SK-N-SH (cell line): ENCODE results near the gene TTC39B. TPM values are rescaled to one million over a fixed set of nuclear protein-coding genes. Genes with fewer than 3 reads are reported as not detected.
A peak's percentile ranks its signal among the peaks of the same experiment; 100 is the strongest.

Experiments used
- CTCF ChIA-PET: fragments of 300-600, 350-600 bp; formaldehyde crosslinking; extraction: SDS; loops from one replicate; lab custom pipeline; 2021; lab: Yijun Ruan, JAX
- POLR2A ChIA-PET: fragments of 350-600 bp; sonication (Branson Sonifier 250); formaldehyde crosslinking; extraction: SDS; loops from one replicate; lab custom pipeline; 2020; ENCODE audit warnings: antibody characterized with exemption, inconsistent platforms; lab: Yijun Ruan, JAX
- DNase-seq: peaks from one replicate; pipeline ENCODE4 v3.0.0; 2012
- H2AFZ ChIP-seq: fragments of 200-600 bp; sonication (generic); 2 replicates; pipeline ENCODE4 v1.8.1; 2016; ENCODE audit warnings: antibody characterized with exemption, mild to moderate bottlenecking, low read depth
- H3F3A ChIP-seq: fragments of 200-600 bp; sonication (generic); replicated peaks from 2 replicates; pipeline ENCODE3; 2016; ENCODE audit warnings: antibody characterized with exemption, mild to moderate bottlenecking; ENCODE audit not compliant: insufficient read depth
- H3K27ac ChIP-seq, 2 experiments: fragments of 200-500 bp in 1 of 2; fragments of 200-600 bp in 1 of 2; sonication (Bioruptor generic) in 1 of 2; sonication (generic), shearing (Covaris generic) in 1 of 2; 2 replicates each; pipeline versions ENCODE4 v1.5.1 to v1.6.1; 2014 to 2016; ENCODE audit warnings: low read depth in 2 of 2, inconsistent platforms in 1 of 2, low read length in 1 of 2, mild to moderate bottlenecking in 1 of 2, mixed read lengths in 1 of 2
- H3K27me3 ChIP-seq: fragments of 200-600 bp; sonication (generic), shearing (Covaris generic); 2 replicates; pipeline ENCODE4 v1.6.1; 2016; ENCODE audit warnings: mixed run types; ENCODE audit not compliant: insufficient read depth
- H3K36me3 ChIP-seq, 2 experiments: fragments of 200-500 bp in 1 of 2; fragments of 200-600 bp in 1 of 2; sonication (Bioruptor generic) in 1 of 2; sonication (generic) in 1 of 2; replicated peaks in 1 of 2; 2 replicates each; pipeline versions ENCODE3 to v1.5.1; 2014 to 2016; ENCODE audit warnings: low read length in 1 of 2, mild to moderate bottlenecking in 1 of 2; ENCODE audit not compliant: insufficient read depth in 2 of 2, control insufficient read depth in 1 of 2
- H3K4me1 ChIP-seq, 2 experiments: fragments of 200-500 bp in 1 of 2; fragments of 200-600 bp in 1 of 2; sonication (Bioruptor generic) in 1 of 2; sonication (generic), shearing (Covaris generic) in 1 of 2; 2 replicates each; pipeline versions ENCODE4 v1.5.1 to v1.6.1; 2014 to 2016; ENCODE audit warnings: low read depth in 1 of 2, low read length in 1 of 2, mixed run types in 1 of 2; ENCODE audit not compliant: insufficient read depth in 2 of 2, control insufficient read depth in 1 of 2
- H3K4me2 ChIP-seq: fragments of 200-600 bp; sonication (generic), shearing (Covaris generic); 2 replicates; pipeline ENCODE4 v1.6.1; 2017; ENCODE audit warnings: mixed run types
- H3K4me3 ChIP-seq, 2 experiments: fragments of 200-500 bp in 1 of 2; fragments of 200-600 bp in 1 of 2; sonication (Bioruptor generic) in 1 of 2; sonication (generic), shearing (Covaris generic) in 1 of 2; 2 replicates each; pipeline versions ENCODE4 v1.5.1 to v1.8.1; 2014 to 2016; ENCODE audit warnings: low read depth in 2 of 2, inconsistent platforms in 1 of 2, low read length in 1 of 2, mild to moderate bottlenecking in 1 of 2, mixed read lengths in 1 of 2, moderate library complexity in 1 of 2
- H3K79me2 ChIP-seq: fragments of 200-600 bp; sonication (generic); 2 replicates; pipeline ENCODE4 v1.8.1; 2017; ENCODE audit warnings: mild to moderate bottlenecking; ENCODE audit not compliant: insufficient read depth
- H3K9ac ChIP-seq: fragments of 200-600 bp; sonication (generic); 2 replicates; pipeline ENCODE4 v1.6.1; 2017; ENCODE audit warnings: mixed run types
- H3K9me2 ChIP-seq: fragments of 200-600 bp; sonication (generic); 2 replicates; pipeline ENCODE4 v1.6.1; 2017; ENCODE audit warnings: mixed run types
- H3K9me3 ChIP-seq: fragments of 200-600 bp; sonication (generic); 2 replicates; pipeline ENCODE4 v1.6.1; 2017; ENCODE audit warnings: mixed run types, mild to moderate bottlenecking, moderate library complexity
- H4K20me1 ChIP-seq: fragments of 200-600 bp; sonication (generic); 2 replicates; pipeline ENCODE4 v1.6.1; 2017; ENCODE audit warnings: mild to moderate bottlenecking, mixed run types; ENCODE audit not compliant: insufficient read depth
- ELF1 ChIP-seq: IDR thresholded peaks from 2 replicates; pipeline ENCODE4 v1.4.0; 2012
- EP300 ChIP-seq, 2 experiments: IDR thresholded peaks; 2 replicates each; pipeline versions ENCODE4 v1.4.0 to v1.6.1; 2012; ENCODE audit warnings: borderline replicate concordance in 1 of 2, low read depth in 1 of 2, low read length in 1 of 2
- GABPA ChIP-seq: IDR thresholded peaks from 2 replicates; pipeline ENCODE4 v1.4.0; 2012; ENCODE audit warnings: low read depth, mild to moderate bottlenecking
- MEF2A ChIP-seq: IDR thresholded peaks from 2 replicates; pipeline ENCODE4 v1.4.0; 2012; ENCODE audit warnings: low read depth, borderline replicate concordance
- NFIC ChIP-seq: IDR thresholded peaks from 2 replicates; pipeline ENCODE4 v1.4.0; 2012; ENCODE audit warnings: borderline replicate concordance
- RCOR1 ChIP-seq: fragments of 150-350 bp; IDR thresholded peaks from 2 replicates; pipeline ENCODE4 v1.6.1; 2017; ENCODE audit warnings: antibody characterized with exemption, low read length
- RXRA ChIP-seq: IDR thresholded peaks from 2 replicates; pipeline ENCODE4 v1.4.0; 2012; ENCODE audit warnings: low read depth, mild to moderate bottlenecking, borderline replicate concordance
- SIN3A ChIP-seq: IDR thresholded peaks from 2 replicates; pipeline ENCODE4 v1.6.1; 2012; ENCODE audit warnings: low read depth, mild to moderate bottlenecking, low read length, moderate library complexity, borderline replicate concordance
- TAF1 ChIP-seq: IDR thresholded peaks from 2 replicates; pipeline ENCODE4 v1.6.1; 2012; ENCODE audit warnings: low read depth, mild to moderate bottlenecking, low read length, moderate library complexity, borderline replicate concordance
- TCF12 ChIP-seq: IDR thresholded peaks from 2 replicates; pipeline ENCODE4 v1.4.0; 2012
- WGBS: methylation state at CpG from one replicate; pipeline ENCODE4 v1.1.6; 2017; ENCODE audit warnings: low lambda C conversion rate; 5-methylcytosine and 5-hydroxymethylcytosine counted together
- polyA plus RNA-seq, 3 experiments: library from polyadenylated mRNA; depleted of rRNA; stranded (reverse); fragments of >200 nt; gene quantifications; 2 replicates each; pipeline ENCODE4 v1.2.3, GENCODE V29; 2012
- TF ChIP-seq, protein P1 (sequence below): IDR thresholded peaks from 2 replicates; pipeline ENCODE4 v1.4.0; 2012; ENCODE audit warnings: low read depth, borderline replicate concordance
- TF ChIP-seq, protein P2 (sequence below): IDR thresholded peaks from 2 replicates; pipeline ENCODE4 v1.6.1; 2012; ENCODE audit warnings: mild to moderate bottlenecking, low read depth, low read length, moderate library complexity
- TF ChIP-seq, protein P3 (sequence below): IDR thresholded peaks from 2 replicates; pipeline ENCODE4 v1.4.0; 2012; ENCODE audit warnings: low read depth, borderline replicate concordance
- TF ChIP-seq, protein P4 (sequence below): IDR thresholded peaks from 2 replicates; pipeline ENCODE4; 2012
- TF ChIP-seq, protein P5 (sequence below): fragments of 150-350 bp; IDR thresholded peaks from 2 replicates; pipeline ENCODE4 v1.6.1; 2017; ENCODE audit warnings: antibody characterized with exemption, low read length, low read depth, borderline replicate concordance

The TTC39B gene
- polyA plus RNA-seq, 1 of the 3 experiments (the other 2 are of a cell fraction), result 0.54 TPM

DNA sequence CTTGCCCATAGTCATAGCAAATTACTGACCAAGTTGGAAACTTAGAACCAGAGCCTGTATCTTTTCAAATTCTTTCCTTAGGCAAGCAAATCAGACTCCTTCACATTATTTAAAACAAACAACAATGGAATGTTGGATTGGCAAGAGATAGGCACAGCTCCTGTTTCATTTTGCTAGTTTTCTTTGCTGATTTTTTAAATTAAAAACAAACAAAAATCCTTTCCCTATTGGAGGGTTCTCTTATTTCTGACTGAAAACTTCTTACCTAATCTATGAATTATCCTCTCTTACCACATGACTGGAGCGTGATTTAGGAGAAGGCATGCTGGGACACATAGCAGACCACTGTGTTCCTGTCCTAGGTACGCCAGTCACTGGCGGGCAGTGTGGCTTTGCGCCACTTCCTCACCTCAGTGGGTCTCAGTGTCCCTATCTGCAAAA is 63.0 kb downstream of the TTC39B start:
- ChIA-PET CTCF (no interaction called here), POLR2A (no interaction called here)
- no peaks in the 10 kb centered on the region for H3F3A ChIP-seq
- H3K4me2 ChIP-seq, result no peak overlapping the region
- whole genome bisulfite sequencing, result 95% methylated on average over 4 of the region's 4 CpGs
- H3K4me3 ChIP-seq, result no peak overlapping the region
- H3K79me2 ChIP-seq, result no peaks in the 10 kb centered on the region
- no peaks in the 10 kb centered on the region for H3K36me3 ChIP-seq
- no peak for TF ChIP-seq RCOR1
- TF ChIP-seq, protein P1, sequence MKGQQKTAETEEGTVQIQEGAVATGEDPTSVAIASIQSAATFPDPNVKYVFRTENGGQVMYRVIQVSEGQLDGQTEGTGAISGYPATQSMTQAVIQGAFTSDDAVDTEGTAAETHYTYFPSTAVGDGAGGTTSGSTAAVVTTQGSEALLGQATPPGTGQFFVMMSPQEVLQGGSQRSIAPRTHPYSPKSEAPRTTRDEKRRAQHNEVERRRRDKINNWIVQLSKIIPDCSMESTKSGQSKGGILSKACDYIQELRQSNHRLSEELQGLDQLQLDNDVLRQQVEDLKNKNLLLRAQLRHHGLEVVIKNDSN, result no peak
- TF ChIP-seq TAF1, result no peak
- no peak for TF ChIP-seq EP300 (IDR thresholded peaks at IDR 0.05; ENCODE audit: borderline replicate concordance in 1 of 2, low read depth in 1 of 2, low read length in 1 of 2)
- no peak for TF ChIP-seq NFIC
- TF ChIP-seq TCF12, result no peak
- TF ChIP-seq ELF1, result no peak
- no peak for TF ChIP-seq MEF2A
- TF ChIP-seq, protein P2, sequence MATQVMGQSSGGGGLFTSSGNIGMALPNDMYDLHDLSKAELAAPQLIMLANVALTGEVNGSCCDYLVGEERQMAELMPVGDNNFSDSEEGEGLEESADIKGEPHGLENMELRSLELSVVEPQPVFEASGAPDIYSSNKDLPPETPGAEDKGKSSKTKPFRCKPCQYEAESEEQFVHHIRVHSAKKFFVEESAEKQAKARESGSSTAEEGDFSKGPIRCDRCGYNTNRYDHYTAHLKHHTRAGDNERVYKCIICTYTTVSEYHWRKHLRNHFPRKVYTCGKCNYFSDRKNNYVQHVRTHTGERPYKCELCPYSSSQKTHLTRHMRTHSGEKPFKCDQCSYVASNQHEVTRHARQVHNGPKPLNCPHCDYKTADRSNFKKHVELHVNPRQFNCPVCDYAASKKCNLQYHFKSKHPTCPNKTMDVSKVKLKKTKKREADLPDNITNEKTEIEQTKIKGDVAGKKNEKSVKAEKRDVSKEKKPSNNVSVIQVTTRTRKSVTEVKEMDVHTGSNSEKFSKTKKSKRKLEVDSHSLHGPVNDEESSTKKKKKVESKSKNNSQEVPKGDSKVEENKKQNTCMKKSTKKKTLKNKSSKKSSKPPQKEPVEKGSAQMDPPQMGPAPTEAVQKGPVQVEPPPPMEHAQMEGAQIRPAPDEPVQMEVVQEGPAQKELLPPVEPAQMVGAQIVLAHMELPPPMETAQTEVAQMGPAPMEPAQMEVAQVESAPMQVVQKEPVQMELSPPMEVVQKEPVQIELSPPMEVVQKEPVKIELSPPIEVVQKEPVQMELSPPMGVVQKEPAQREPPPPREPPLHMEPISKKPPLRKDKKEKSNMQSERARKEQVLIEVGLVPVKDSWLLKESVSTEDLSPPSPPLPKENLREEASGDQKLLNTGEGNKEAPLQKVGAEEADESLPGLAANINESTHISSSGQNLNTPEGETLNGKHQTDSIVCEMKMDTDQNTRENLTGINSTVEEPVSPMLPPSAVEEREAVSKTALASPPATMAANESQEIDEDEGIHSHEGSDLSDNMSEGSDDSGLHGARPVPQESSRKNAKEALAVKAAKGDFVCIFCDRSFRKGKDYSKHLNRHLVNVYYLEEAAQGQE, result no peak
- TF ChIP-seq SIN3A, result no peak
- TF ChIP-seq, protein P3, sequence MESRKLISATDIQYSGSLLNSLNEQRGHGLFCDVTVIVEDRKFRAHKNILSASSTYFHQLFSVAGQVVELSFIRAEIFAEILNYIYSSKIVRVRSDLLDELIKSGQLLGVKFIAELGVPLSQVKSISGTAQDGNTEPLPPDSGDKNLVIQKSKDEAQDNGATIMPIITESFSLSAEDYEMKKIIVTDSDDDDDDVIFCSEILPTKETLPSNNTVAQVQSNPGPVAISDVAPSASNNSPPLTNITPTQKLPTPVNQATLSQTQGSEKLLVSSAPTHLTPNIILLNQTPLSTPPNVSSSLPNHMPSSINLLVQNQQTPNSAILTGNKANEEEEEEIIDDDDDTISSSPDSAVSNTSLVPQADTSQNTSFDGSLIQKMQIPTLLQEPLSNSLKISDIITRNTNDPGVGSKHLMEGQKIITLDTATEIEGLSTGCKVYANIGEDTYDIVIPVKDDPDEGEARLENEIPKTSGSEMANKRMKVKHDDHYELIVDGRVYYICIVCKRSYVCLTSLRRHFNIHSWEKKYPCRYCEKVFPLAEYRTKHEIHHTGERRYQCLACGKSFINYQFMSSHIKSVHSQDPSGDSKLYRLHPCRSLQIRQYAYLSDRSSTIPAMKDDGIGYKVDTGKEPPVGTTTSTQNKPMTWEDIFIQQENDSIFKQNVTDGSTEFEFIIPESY, result no peak
- no peak for TF ChIP-seq GABPA
- TF ChIP-seq, protein P4, sequence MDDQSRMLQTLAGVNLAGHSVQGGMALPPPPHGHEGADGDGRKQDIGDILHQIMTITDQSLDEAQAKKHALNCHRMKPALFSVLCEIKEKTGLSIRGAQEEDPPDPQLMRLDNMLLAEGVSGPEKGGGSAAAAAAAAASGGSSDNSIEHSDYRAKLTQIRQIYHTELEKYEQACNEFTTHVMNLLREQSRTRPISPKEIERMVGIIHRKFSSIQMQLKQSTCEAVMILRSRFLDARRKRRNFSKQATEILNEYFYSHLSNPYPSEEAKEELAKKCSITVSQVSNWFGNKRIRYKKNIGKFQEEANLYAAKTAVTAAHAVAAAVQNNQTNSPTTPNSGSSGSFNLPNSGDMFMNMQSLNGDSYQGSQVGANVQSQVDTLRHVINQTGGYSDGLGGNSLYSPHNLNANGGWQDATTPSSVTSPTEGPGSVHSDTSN, result no peak
- TF ChIP-seq, protein P5, sequence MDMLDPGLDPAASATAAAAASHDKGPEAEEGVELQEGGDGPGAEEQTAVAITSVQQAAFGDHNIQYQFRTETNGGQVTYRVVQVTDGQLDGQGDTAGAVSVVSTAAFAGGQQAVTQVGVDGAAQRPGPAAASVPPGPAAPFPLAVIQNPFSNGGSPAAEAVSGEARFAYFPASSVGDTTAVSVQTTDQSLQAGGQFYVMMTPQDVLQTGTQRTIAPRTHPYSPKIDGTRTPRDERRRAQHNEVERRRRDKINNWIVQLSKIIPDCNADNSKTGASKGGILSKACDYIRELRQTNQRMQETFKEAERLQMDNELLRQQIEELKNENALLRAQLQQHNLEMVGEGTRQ, result no peak
- TF ChIP-seq RXRA, result no peak
- no peak for DNase-seq
- H2AFZ ChIP-seq, result no peak overlapping the region
- H3K9me3 ChIP-seq, result no peaks in the 10 kb centered on the region
- no peaks in the 10 kb centered on the region for H4K20me1 ChIP-seq
- no peak overlapping the region for H3K9ac ChIP-seq
- H3K27me3 ChIP-seq, result no peaks in the 10 kb centered on the region
- peak overlapping the region in 1 of 2 experiments; percentile 25; a peak in 1 of 4 replicates for H3K27ac ChIP-seq
- no peaks in the 10 kb centered on the region for H3K9me2 ChIP-seq
- peaks cover 3 to 5% of the 10 kb centered on the region in 2 experiments; a peak in 2 of 4 replicates for H3K4me1 ChIP-seq
